ENCODE data around the gene KRTAP6-2.

- TF ChIP-seq ELK1 (IDR thresholded peaks at IDR 0.05; ENCODE audit: low read depth, low read length) (no peak), CTCF (IDR thresholded peaks at IDR 0.05) (no peak), EP300 (IDR thresholded peaks at IDR 0.05) (no peak), ZNF302 (CRISPR knock-in tag; IDR thresholded peaks at IDR 0.05) (no peak), POLR2A (IDR thresholded peaks at IDR 0.05; ENCODE audit: low read length) (no peak), REST (IDR thresholded peaks at IDR 0.05) (no peak), SMC3 (IDR thresholded peaks at IDR 0.05) (no peak), MAX (IDR thresholded peaks at IDR 0.05) (no peak), MAZ (IDR thresholded peaks at IDR 0.05; ENCODE audit: borderline replicate concordance, low read depth, low read length) (no peak), CEBPB (IDR thresholded peaks at IDR 0.05) (no peak), CHD4 (IDR thresholded peaks at IDR 0.05; ENCODE audit: borderline replicate concordance) (no peak), MYC (IDR thresholded peaks at IDR 0.05; ENCODE audit: borderline replicate concordance, low read length) (no peak), CBX2 (IDR thresholded peaks at IDR 0.05; ENCODE audit: borderline replicate concordance, low read depth) (no peak)
These were observed 37.3 kb downstream of the KRTAP6-2 start, which contains the start of gene KRTAP19-7 for GRCh38 chr21:30561264-30561895.
